Left renal pelvis (tissue), 4 donors: ENCODE measurements around the gene PROX2. TPM values are rescaled to one million over a fixed set of nuclear protein-coding genes. Genes with fewer than 3 reads are reported as not detected.

Experiments
- DNase-seq, 4 donors: peaks; one replicate each; pipeline ENCODE4 v3.0.0-alpha.2; 2013; ENCODE audit warnings: low read depth in 4 of 4, low spot score in 3 of 4
- polyA plus RNA-seq, 4 donors: library from polyadenylated mRNA; unstranded; fragments of 120-200 nt; gene quantifications; one replicate each; pipeline ENCODE4 v1.2.1, GENCODE V29; 2013; ENCODE audit not compliant: insufficient read length in 4 of 4

The PROX2 gene
- polyA plus RNA-seq, 4 donors: 0.37 to 3.0 (median 0.83) TPM

DNA sequence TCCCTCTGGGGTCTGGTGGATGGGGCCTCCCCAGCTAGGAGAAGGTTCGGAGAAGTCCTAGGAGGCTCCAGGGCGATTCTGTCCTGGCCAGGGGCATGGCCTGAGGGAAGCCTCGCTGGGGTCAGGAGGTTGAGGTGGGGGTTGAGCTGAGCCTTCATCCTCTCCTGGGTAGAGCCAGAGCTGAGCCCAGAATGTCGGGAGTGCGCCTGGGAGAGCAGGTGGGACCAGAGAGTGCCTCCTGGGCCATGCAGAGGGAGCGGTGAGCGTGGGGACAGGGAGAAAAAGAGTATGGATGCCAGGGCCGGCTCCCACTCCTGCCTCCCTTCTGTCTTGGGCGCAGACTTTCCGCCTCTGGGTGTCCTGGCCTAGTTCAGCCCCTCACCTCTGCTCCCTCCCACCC, 34.0 kb upstream of the PROX2 start:
- no peak for DNase-seq

- no peak for DNase-seq
Measured at GRCh38 chr14:74909501-74909900, 33.6 kb upstream of the PROX2 start.

DNA sequence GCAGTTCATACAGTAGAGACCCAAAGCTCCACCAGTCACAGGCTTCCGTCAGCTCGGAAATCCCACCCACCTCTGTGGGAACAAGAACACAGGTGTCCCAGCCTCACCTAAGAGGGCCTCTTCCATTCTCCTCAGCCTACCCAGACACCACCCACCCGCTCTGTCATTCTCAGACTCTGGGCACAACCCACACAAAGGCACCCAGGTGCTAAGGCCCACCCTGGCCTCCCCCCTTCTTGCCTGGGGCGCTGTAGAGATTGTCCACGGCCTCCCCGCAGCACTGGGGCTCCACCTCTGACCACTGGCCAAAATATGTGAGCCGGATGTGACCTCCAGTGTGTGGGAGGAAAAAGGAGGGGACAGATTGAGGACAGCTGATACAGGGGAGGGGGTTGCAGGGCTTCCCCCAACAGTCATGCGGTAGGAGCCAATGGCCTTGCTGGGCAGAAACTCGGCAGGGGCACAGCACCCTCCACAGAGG, 33.0 kb upstream of the PROX2 start:
- DNase-seq: no peak

- no peak for DNase-seq
Measured at GRCh38 chr14:74907744-74908143, 31.8 kb upstream of the PROX2 start.

DNA sequence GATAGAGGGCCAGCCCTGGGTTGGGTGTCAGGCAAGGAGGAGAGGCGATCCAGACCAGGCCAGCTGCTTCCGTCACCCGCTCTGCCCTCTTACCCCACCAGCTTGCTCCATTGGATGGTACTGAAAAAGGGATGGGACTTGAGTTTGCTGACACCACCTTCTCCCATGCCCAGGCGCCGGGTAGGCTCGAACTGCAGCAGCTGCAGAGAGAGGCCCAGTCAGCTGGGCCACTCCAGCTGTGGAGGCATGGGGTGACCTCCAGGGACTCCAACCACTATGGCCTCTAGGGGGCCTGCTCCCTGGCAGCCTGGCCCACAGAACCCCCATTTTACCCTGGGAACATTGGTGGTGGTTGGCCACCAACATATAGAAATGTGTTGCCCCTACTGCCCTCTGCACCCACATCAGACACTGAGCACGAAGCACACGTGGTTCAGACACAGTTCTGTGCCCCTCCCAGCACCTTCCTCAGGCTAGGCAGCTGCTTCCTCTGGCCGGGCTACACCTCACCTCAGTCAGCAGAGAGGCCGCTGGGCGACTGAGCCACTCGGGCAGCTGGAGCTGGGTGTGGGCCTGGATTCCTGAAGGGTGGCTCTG, 31.1 kb upstream of the PROX2 start:
- DNase-seq: no peak

DNA sequence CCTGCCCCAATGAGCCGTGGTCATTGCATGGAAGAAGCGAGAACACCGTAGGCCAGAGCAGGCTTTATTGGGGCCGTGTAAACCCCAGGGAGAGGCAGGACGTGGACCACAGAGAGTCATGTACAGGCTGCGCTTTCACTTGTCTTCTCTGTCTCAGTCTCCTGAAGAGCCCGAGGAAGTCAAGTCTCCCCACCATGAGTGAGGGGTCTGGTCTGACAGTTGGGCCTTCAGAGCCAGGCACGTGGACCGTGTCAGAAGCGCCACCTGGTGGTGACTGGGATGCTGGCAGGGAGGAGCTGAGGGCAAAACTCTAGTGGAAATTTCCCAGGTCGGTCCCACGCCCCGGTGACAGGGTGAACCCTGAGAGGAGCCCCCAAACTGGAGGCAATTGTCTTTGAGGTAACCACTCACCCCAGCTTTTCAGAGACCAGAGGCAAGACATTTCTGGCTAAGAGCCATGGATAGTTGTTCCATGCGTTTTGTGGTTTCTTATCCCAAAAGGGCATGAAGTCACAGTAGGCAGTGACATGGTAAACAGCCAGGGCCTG, 29.7 kb upstream of the PROX2 start:
- DNase-seq: peak in 1 of 4 donors; percentile 19

DNA sequence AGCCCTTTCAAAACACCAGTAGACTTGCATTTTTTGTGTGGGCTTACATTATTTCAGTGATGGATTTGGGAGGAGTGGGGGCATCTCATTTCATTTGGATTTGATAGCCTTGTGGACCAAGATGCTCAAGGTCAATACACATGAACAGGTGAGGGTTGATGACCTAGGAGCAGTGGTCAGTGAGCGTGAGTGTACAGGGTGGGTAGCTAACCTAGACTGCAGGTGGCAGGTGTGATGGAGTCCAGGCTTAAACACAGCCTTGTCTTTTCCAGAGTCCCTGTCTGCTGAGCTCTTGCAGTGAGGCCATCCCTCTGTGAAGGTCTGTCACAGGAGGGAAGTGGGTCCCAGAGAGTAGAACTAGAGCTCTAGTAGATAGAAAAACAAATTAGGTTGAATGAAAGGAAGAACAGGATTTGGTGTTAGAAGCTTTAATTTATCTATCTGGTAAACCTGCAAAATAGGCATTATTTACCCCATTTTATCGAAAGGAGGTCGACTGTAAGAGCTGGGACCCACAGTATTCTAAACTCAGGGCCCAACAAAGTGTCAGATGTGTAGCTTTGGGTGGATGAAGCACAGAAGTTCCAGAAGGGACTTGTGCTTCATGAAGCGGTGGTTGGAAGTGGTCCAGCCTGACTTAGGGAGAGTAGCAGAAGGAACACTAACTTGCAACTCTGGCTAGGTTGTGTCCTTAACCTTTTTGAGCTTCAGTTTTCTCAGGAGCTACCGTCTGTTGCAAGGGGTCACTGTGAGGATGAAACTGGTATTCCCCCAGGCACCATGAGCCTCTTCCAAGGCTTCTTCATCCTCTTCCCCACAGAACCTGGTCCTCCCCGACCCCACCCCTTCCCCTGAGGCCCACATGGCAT, 28.9 kb upstream of the PROX2 start:
- DNase-seq: no peak

GRCh38 chr14:74902941-74903705, 27.2 kb upstream of the PROX2 start:
- DNase-seq: no peak

- no peak for DNase-seq
Measured at GRCh38 chr14:74898694-74899093, 22.7 kb upstream of the PROX2 start.

- DNase-seq: no peak
Measured at GRCh38 chr14:74898083-74898482, 22.1 kb upstream of the PROX2 start.

DNA sequence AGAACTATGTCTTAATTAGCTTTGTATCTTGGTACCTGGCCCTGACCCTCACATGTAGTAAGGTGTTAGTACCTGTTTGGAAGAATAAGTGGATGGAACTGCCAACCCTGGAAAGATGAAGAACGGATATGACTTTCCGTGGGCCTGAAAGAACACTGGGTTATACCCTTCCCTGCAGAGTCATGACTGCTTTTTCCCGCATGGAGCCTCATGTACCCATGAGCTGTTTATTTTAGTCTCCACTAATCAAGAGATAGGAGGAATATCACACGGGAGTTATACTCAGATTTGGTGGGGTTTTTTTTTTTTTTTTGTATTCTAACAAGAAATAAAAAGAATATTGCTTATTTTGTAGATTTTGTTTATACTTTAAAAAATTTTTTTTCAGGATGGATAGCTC, 21.7 kb upstream of the PROX2 start:
- no peak for DNase-seq

- DNase-seq: no peak
Measured at GRCh38 chr14:74896400-74896799, 20.5 kb upstream of the PROX2 start.

GRCh38 chr14:74893614-74894091, 17.7 kb upstream of the PROX2 start:
- no peak for DNase-seq

DNA sequence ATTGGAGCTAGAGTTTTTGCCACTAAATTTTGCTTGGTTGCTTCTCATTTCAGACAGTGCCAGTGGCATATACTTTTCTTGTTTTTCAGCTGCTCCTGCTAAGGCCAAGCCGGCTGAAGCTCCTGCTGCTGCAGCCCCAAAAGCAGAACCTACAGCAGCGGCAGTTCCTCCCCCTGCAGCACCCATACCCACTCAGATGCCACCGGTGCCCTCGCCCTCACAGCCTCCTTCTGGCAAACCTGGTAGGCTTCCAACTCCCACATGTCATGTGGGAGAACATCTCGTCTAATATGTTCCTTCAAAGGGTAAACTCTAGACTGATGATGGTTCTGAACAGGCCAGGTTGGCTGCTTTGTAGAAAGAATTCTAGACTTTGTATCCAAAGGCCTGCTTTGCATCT, 16.8 kb upstream of the PROX2 start:
- no peak for DNase-seq

- DNase-seq: no peak
Measured at GRCh38 chr14:74891870-74892269, 15.9 kb upstream of the PROX2 start.

- no peak for DNase-seq
Measured at GRCh38 chr14:74890262-74890661, 14.3 kb upstream of the PROX2 start.

DNA sequence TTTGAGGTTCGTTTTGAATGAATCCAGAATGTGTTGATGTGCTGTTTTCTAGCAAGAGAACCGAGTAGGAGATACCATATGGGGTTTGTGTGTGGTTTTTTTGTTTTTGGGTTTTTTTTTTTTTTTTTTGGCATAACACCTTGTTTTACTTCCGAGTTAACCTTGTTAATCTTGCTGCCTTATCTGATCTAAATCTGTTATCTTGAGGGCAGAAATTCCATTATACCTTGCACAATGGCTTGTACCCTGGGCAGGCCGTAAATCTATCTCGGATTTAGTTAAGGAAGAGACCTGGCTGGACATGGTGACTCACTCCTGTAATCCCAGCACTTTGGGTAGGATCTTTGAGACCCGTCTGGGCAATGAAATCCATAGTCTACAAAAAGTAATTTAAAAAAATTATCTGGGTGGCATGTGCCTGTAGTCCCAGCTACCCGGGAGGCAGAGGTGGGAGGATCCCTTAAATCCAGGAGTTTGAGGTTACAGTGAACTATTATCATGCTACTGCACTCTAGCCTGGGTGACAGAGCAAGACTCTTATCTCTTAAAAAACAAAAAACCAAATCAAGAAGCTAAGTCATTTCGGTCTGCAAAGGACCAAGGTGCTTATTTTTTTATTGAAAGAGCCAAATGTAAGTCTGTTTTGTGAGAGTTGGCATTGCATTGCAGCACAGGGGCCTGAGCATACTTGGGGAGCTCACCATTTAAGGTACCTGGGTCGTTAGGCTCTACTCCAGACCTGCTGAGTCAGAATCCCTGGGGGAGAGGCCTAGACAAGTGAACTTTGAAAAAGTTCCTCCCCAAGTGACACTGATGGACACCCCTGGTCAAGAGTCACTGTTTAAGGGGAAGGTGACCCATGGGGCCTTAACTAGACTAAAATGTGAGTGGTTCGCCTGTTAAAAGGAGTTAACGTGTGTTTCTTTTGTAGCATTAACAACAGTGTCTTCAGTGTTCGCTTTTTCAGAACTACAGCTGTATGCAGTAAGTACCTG, 12.5 kb upstream of the PROX2 start:
- DNase-seq: no peak

GRCh38 chr14:74886001-74886400, 10.1 kb upstream of the PROX2 start:
- DNase-seq: no peak

GRCh38 chr14:74882103-74882920, 6.4 kb upstream of the PROX2 start:
- DNase-seq: no peak
